Karpas-422 (cell line): Measurements from ENCODE around the gene FREY1. TPM values are rescaled to one million over a fixed set of nuclear protein-coding genes. Genes with fewer than 3 reads are reported as not detected.

Experiments used
- DNase-seq: peaks from one replicate; pipeline ENCODE4 v3.0.0-alpha.2; 2015
- H2AFZ ChIP-seq: fragments of 200-600 bp; sonication (generic); 2 replicates; pipeline ENCODE4 v1.6.1; 2014; ENCODE audit warnings: antibody characterized with exemption, low read length, mixed read lengths
- H3K27ac ChIP-seq: fragments of 200-600 bp; sonication (generic); 2 replicates; pipeline ENCODE4 v1.5.1; 2014; ENCODE audit warnings: mild to moderate bottlenecking, low read length, moderate library complexity
- H3K27me3 ChIP-seq: fragments of 200-600 bp; sonication (generic); 2 replicates; pipeline ENCODE4 v1.6.1; 2014; ENCODE audit warnings: low read length, mixed read lengths
- H3K36me3 ChIP-seq: fragments of 200-600 bp; sonication (generic); 2 replicates; pipeline ENCODE4 v1.6.1; 2014; ENCODE audit warnings: low read length, mixed read lengths; ENCODE audit not compliant: insufficient read depth
- H3K4me1 ChIP-seq: fragments of 200-600 bp; sonication (generic); 2 replicates; pipeline ENCODE4 v1.6.1; 2014; ENCODE audit warnings: mild to moderate bottlenecking, low read length, mixed read lengths
- H3K4me2 ChIP-seq: fragments of 200-600 bp; sonication (generic); 2 replicates; pipeline ENCODE4 v1.6.1; 2014; ENCODE audit warnings: low read length, low read depth, mild to moderate bottlenecking; ENCODE audit not compliant: poor library complexity, severe bottlenecking
- H3K4me3 ChIP-seq: fragments of 200-600 bp; sonication (generic); 2 replicates; pipeline ENCODE4 v1.5.1; 2014; ENCODE audit warnings: mild to moderate bottlenecking, antibody characterized with exemption, low read length, mixed read lengths
- H3K79me2 ChIP-seq: fragments of 200-600 bp; sonication (generic); 2 replicates; pipeline ENCODE4 v1.6.1; 2014; ENCODE audit warnings: mild to moderate bottlenecking, low read length, mixed read lengths
- H3K9ac ChIP-seq: fragments of 200-600 bp; sonication (generic); 2 replicates; pipeline ENCODE4 v1.6.0; 2014; ENCODE audit warnings: low read length
- H3K9me2 ChIP-seq: fragments of 200-600 bp; sonication (generic), shearing (Covaris generic); replicated peaks from 2 replicates; pipeline ENCODE4 v1.6.0; 2014; ENCODE audit warnings: mild to moderate bottlenecking, low read length, moderate library complexity; ENCODE audit not compliant: insufficient read depth
- H3K9me3 ChIP-seq: fragments of 300-700, 200-600 bp; sonication (generic); 2 replicates; pipeline ENCODE4 v1.6.1; 2014; ENCODE audit warnings: low read length, mixed read lengths
- H4K20me1 ChIP-seq: fragments of 200-600 bp; sonication (generic); 2 replicates; pipeline ENCODE4 v1.6.1; 2014; ENCODE audit warnings: mild to moderate bottlenecking, antibody characterized with exemption, low read length, low read depth; ENCODE audit not compliant: insufficient read depth
- total RNA-seq: library from RNA; depleted of rRNA; stranded (reverse); fragments of >200 nt; shearing (Covaris generic); gene quantifications from 2 replicates; pipeline ENCODE4 v1.2.3, GENCODE V29; 2014; ENCODE audit warnings: low replicate concordance

FREY1 gene
- total RNA-seq, 1 experiment from 2014 or later: 2.3 TPM

DNA sequence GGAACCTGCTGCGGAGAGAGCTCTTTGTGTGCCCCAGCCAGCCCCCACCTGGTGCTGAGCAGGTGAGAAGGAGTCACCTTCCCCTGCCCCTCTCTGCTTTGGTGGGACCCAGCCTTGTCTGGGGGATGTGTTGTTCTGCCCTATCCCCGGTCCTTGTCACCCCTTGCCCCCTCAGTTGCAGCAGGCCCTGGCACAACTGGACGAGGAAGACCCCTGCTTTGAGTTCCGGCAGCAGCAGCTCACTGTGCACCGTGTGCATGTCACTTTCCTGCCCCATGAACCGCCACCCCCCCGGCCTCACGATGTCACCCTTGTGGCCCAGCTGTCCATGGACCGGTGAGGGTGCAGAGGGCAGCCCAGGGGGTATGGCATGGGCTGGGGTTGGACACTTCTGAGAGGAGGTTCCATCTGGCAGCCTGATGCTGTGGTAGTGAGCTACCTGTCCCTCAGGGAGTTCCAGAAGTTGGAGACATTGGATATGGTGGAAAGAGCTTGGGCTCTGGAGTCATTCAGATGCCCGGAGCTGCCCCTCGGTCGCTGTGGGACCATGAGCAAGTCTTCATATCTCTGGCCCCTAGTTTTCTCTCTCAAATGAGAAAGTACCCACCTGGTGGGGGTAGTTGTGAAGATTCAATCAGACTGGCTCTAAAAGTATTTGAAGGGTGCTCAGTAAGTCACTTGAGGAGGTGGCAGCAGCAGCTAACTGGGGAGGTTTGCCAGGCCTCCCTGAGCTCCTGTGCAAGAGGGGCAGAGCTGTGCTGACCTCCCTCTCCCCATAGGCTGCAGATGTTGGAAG is 19.7 kb upstream of the FREY1 start:
- no peak overlapping the region for H3K4me2 ChIP-seq
- no peak overlapping the region for H3K27ac ChIP-seq
- no peak for DNase-seq
- no peaks in the 10 kb centered on the region for H3K79me2 ChIP-seq
- no peak overlapping the region for H3K4me3 ChIP-seq
- no peaks in the 10 kb centered on the region for H3K27me3 ChIP-seq
- no peaks in the 10 kb centered on the region for H3K9me2 ChIP-seq
- H2AFZ ChIP-seq: no peak overlapping the region
- no peaks in the 10 kb centered on the region for H3K9me3 ChIP-seq
- H4K20me1 ChIP-seq: peaks cover 8% of the 10 kb centered on the region
- H3K36me3 ChIP-seq: no peaks in the 10 kb centered on the region
- H3K9ac ChIP-seq: no peak overlapping the region
- peaks cover 46% of the 10 kb centered on the region for H3K4me1 ChIP-seq

GRCh38 chr11:45926001-45926401 is 18.9 kb upstream of the FREY1 start:
- H3K4me2 ChIP-seq: no peak overlapping the region
- no peak overlapping the region for H3K27ac ChIP-seq
- H4K20me1 ChIP-seq: peaks cover 8% of the 10 kb centered on the region
- no peak for DNase-seq
- H3K36me3 ChIP-seq: no peaks in the 10 kb centered on the region
- H3K4me3 ChIP-seq: no peak overlapping the region
- peaks cover 39% of the 10 kb centered on the region for H3K4me1 ChIP-seq
- H3K9ac ChIP-seq: no peak overlapping the region
- no peaks in the 10 kb centered on the region for H3K79me2 ChIP-seq
- no peaks in the 10 kb centered on the region for H3K9me3 ChIP-seq
- no peaks in the 10 kb centered on the region for H3K9me2 ChIP-seq
- no peak overlapping the region for H2AFZ ChIP-seq
- no peaks in the 10 kb centered on the region for H3K27me3 ChIP-seq

GRCh38 chr11:45925550-45925949 is 18.5 kb upstream of the FREY1 start:
- H3K79me2 ChIP-seq: no peaks in the 10 kb centered on the region
- H3K9ac ChIP-seq: no peak overlapping the region
- H2AFZ ChIP-seq: no peak overlapping the region
- no peaks in the 10 kb centered on the region for H3K9me3 ChIP-seq
- peaks cover 34% of the 10 kb centered on the region for H3K4me1 ChIP-seq
- H4K20me1 ChIP-seq: peaks cover 7% of the 10 kb centered on the region
- H3K9me2 ChIP-seq: no peaks in the 10 kb centered on the region
- H3K36me3 ChIP-seq: no peaks in the 10 kb centered on the region
- DNase-seq: no peak
- no peak overlapping the region for H3K4me3 ChIP-seq
- H3K27ac ChIP-seq: no peak overlapping the region
- no peaks in the 10 kb centered on the region for H3K27me3 ChIP-seq
- no peak overlapping the region for H3K4me2 ChIP-seq

DNA sequence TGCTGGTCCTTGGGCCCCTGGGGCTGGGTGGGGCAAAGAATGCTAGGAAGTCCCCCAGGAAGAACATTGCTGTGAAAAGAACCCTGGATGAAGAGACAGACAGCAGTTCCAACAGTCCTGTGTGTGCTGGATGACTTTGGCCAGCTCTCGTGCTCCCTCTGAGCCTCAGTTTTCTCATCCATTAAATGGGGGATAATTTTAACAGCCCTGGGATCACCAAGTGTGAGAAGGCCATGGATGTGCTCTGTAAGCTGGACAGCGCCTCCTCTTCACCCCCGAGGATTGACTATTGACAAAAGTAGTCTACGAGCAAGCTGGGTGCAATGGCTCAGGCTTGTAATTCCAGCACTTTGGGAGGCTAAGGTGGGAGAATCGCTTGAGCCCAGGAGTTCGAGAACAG is 17.9 kb upstream of the FREY1 start:
- Histone ChIP-seq H3K27ac (no peak overlapping the region), H3K27me3 (no peaks in the 10 kb centered on the region), H4K20me1 (peaks cover 4% of the 10 kb centered on the region; the same call in 1 of the 2 replicates), H3K79me2 (no peaks in the 10 kb centered on the region), H3K4me1 (peaks cover 28% of the 10 kb centered on the region), H3K36me3 (no peaks in the 10 kb centered on the region), H3K9ac (no peak overlapping the region), H2AFZ (no peak overlapping the region), H3K4me2 (no peak overlapping the region), H3K4me3 (no peak overlapping the region), H3K9me2 (no peaks in the 10 kb centered on the region), H3K9me3 (no peaks in the 10 kb centered on the region)
- DNase-seq: no peak

DNA sequence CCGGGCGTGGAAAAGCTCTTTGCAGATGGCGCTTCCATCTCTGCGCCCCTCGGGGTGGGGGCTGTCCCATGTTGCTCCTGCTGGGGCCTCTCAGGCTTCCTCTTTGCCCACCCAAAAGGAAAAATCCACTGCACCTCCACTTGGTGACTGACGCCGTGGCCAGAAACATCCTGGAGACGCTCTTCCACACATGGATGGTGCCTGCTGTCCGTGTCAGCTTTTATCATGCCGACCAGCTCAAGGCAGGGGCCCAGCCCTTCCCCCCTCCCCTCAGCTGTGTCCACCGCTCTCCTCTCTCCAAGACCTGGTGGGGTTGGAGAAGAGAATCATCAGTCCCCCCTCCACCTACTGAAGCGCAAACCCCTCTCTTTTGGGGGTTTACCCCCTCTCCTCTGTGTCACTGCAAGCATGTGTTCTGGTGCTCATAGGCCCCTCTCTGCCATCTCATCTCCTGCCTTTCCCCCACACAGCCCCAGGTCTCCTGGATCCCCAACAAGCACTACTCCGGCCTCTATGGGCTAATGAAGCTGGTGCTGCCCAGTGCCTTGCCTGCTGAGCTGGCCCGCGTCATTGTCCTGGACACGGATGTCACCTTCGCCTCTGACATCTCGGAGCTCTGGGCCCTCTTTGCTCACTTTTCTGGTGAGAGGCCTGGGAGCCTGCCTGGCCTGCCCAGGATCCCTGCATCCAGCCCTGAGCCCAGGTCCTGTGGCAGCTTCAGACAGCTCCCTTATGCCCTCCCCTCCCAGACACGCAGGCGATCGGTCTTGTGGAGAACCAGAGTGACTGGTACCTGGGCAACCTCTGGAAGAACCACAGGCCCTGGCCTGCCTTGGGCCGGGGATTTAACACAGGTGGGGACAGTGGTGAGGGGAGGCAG is 17.2 kb upstream of the FREY1 start:
- no peak overlapping the region for H3K9ac ChIP-seq
- peaks cover 4% of the 10 kb centered on the region; the same call in 1 of the 2 replicates for H4K20me1 ChIP-seq
- H3K4me2 ChIP-seq: no peak overlapping the region

DNA sequence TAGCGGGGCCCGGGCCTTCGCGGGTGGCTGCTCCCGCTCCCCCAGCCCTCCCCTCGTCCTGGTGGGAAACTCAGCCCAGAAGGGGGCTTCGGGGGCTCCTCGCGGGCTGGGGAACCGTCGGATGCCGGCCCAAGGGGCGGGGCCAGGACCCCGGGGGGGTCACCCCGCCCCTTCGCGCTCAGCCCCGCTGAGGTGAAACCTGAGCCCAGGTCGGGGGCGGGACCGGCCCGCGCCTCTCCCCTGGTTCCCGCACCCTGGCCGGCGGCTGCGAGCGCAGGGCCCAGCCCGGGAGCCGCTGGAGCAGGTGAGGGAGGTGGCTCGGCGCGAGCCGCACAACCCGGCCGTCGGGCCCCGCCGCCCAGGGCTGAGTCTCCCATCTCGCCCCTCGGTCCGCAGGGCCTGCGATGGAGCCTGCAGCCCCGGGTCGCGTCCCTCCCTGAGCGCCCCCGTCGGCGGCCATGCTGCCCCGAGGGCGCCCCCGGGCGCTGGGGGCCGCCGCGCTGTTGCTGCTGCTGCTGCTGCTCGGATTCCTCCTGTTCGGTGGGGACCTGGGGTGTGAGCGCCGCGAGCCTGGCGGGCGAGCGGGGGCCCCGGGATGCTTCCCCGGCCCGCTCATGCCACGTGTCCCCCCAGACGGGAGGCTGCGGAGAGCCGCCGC is 15.5 kb upstream of the FREY1 start, which contains the start of gene LARGE2:
Gene LARGE2 (plus strand): TSS at position 232 of the 658 bp plus-strand sequence. CDS start 227 bp downstream, at position 459.
- no peaks in the 10 kb centered on the region for H3K9me2 ChIP-seq
- H3K4me1 ChIP-seq: peaks cover 27% of the 10 kb centered on the region
- H4K20me1 ChIP-seq: no peaks in the 10 kb centered on the region
- peak; percentile 82 for DNase-seq
- H3K79me2 ChIP-seq: no peaks in the 10 kb centered on the region
- H3K36me3 ChIP-seq: no peaks in the 10 kb centered on the region
- H3K9ac ChIP-seq: peak within 1 kb of the TSS; percentile 70
- no peak within 1 kb of the TSS; the same call in 1 of the 2 replicates for H2AFZ ChIP-seq
- H3K4me2 ChIP-seq: peak within 1 kb of the TSS; percentile 59
- H3K4me3 ChIP-seq: peak within 1 kb of the TSS; percentile 69
- H3K9me3 ChIP-seq: no peaks in the 10 kb centered on the region
- H3K27ac ChIP-seq: no peak within 1 kb of the TSS
- H3K27me3 ChIP-seq: no peaks in the 10 kb centered on the region

More for the DNA sequence above, 17.2 kb upstream of the FREY1 start:
- no peak overlapping the region for H2AFZ ChIP-seq
- no peaks in the 10 kb centered on the region for H3K9me2 ChIP-seq
- H3K27ac ChIP-seq: no peak overlapping the region
- no peak for DNase-seq
- no peaks in the 10 kb centered on the region for H3K27me3 ChIP-seq
- H3K9me3 ChIP-seq: no peaks in the 10 kb centered on the region
- H3K79me2 ChIP-seq: no peaks in the 10 kb centered on the region
- no peak overlapping the region for H3K4me3 ChIP-seq
- H3K4me1 ChIP-seq: peaks cover 23% of the 10 kb centered on the region
- H3K36me3 ChIP-seq: no peaks in the 10 kb centered on the region

DNA sequence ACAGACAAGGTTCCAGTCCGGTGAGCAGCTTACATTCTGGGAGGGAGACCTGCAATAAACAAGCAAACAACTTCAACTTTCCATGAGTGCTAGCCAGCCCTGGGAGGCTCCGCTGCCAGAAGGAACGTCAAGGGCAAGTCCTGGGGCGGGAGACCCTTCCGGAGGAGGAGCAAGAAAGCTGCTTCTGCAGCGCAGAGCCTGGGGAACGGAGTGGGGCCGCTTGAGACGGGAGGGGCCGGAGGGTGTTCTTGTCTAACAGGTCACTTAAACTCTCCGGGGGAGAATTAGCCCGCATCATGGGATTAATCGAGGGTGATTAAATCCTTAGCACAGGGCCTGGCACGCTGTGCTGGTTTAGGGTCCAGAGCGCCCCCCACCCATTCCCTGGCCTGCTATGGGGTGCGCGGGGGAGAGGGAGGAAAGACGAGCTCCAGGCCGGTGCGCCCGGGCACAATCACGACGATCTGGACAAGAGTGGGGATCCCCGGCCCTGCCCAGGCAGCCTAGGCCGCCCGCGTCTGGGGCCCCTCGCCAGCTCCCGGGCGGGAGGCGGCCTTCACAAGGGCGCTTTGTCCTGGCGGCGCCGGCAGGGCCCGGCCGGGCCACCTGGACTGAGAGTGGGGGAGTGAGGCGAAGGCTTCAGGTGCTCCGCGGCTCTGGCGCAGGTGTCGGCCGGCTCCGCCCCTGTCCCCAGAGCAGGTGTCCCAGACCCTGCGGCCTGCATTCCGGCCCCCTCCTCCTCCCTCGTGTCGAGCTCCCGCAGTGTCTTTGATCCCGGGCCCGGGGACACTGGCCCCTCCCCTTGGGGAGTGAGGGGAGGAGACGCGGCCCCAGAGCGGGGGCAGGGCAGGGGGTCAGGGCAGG is 14.7 kb upstream of the FREY1 start:
- H3K36me3 ChIP-seq: no peaks in the 10 kb centered on the region
- H3K4me1 ChIP-seq: peaks cover 31% of the 10 kb centered on the region
- H3K79me2 ChIP-seq: peaks cover 7% of the 10 kb centered on the region
- H3K27ac ChIP-seq: no peak overlapping the region
- no peak for DNase-seq
- peak overlapping the region; percentile 70; the same call in 1 of the 2 replicates for H3K9ac ChIP-seq
- no peaks in the 10 kb centered on the region for H3K9me3 ChIP-seq
- H4K20me1 ChIP-seq: peaks cover 4% of the 10 kb centered on the region; the same call in 1 of the 2 replicates
- H3K4me3 ChIP-seq: peak overlapping the region; percentile 69
- no peak overlapping the region for H2AFZ ChIP-seq
- peak overlapping the region; percentile 59 for H3K4me2 ChIP-seq
- no peaks in the 10 kb centered on the region for H3K9me2 ChIP-seq
- H3K27me3 ChIP-seq: no peaks in the 10 kb centered on the region
